Endothelial cell of umbilical vein (primary cell): ENCODE results near the gene NACAD.

Experiments
- CTCF ChIP-seq, 2 donors: IDR thresholded peaks; 1 replicate in 1 of 2; 2 replicates in 1 of 2; pipeline ENCODE4 v1.5.1; 2011; ENCODE audit warnings: low read length in 2 of 2, mild to moderate bottlenecking in 2 of 2, moderate library complexity in 2 of 2, control low read depth in 1 of 2, inconsistent platforms in 1 of 2, low read depth in 1 of 2; ENCODE audit not compliant: insufficient read depth in 1 of 2; ENCODE audit errors: extremely low read depth in 1 of 2
- EZH2 ChIP-seq: IDR thresholded peaks from 2 replicates; pipeline ENCODE4 v1.6.1; 2012; ENCODE audit warnings: borderline replicate concordance, low read depth, mild to moderate bottlenecking, moderate library complexity, low read length, inconsistent platforms; ENCODE audit not compliant: severe bottlenecking
- JUN ChIP-seq: IDR thresholded peaks from 2 replicates; pipeline ENCODE4 v1.6.1; 2011; ENCODE audit warnings: borderline replicate concordance, low read depth; ENCODE audit not compliant: insufficient read length, insufficient read depth
- MAX ChIP-seq: IDR thresholded peaks from 2 replicates; pipeline ENCODE4 v1.6.1; 2011; ENCODE audit not compliant: insufficient read depth, insufficient read length
- POLR2AphosphoS5 ChIP-seq: IDR thresholded peaks from 2 replicates; pipeline ENCODE4 v1.6.1; 2012; ENCODE audit warnings: low read depth, mild to moderate bottlenecking, control low read depth, low read length, moderate library complexity; ENCODE audit not compliant: insufficient read depth

GRCh38 chr7:45036796-45037195, 52.0 kb downstream of the NACAD start:
- TF ChIP-seq POLR2AphosphoS5 (no peak), JUN (no peak), CTCF (IDR thresholded peaks at IDR 0.05; ENCODE audit: extremely low read depth in 1 of 2, insufficient read depth in 1 of 2, low read depth in 1 of 2, low read length in 2 of 2) (no peak), EZH2 (no peak), MAX (no peak)
